ENCODE measurements around the gene INO80E. TPM values are rescaled to one million over a fixed set of nuclear protein-coding genes. Genes with fewer than 3 reads are reported as not detected.

INO80E gene
- total RNA-seq, 1 donor from 2014 or later, result 22.6 TPM

- DNase-seq (ENCODE audit: low read depth), result no peak
- no peak for TF ChIP-seq CTCF (IDR thresholded peaks at IDR 0.05; ENCODE audit: insufficient read depth, low read length, severe bottlenecking)
- Histone ChIP-seq H3K36me3 (ENCODE audit: control insufficient read depth, insufficient read depth, low read length) (peaks cover 18% of the 10 kb centered on the region), H3K27me3 (ENCODE audit: control insufficient read depth, insufficient read depth, low read length) (no peaks in the 10 kb centered on the region), H3K4me3 (ENCODE audit: low read depth, low read length) (peak overlapping the region; percentile 96)
- no peak for FAIRE-seq
These were observed 21.5 kb upstream of the INO80E start for GRCh38 chr16:29974291-29975133.

- no peak for TF ChIP-seq CTCF (IDR thresholded peaks at IDR 0.05; ENCODE audit: insufficient read depth, low read length, severe bottlenecking)
- Histone ChIP-seq H3K27me3 (ENCODE audit: control insufficient read depth, insufficient read depth, low read length) (no peaks in the 10 kb centered on the region), H3K4me3 (ENCODE audit: low read depth, low read length) (peak overlapping the region; percentile 96), H3K36me3 (ENCODE audit: control insufficient read depth, insufficient read depth, low read length) (peaks cover 21% of the 10 kb centered on the region)
- DNase-seq (ENCODE audit: low read depth) (no peak), FAIRE-seq (no peak)
These were observed 20.9 kb upstream of the INO80E start for GRCh38 chr16:29975134-29975538.

GRCh38 chr16:29975811-29976511, 20.1 kb upstream of the INO80E start:
- DNase-seq (ENCODE audit: low read depth), result no peak
- Histone ChIP-seq H3K36me3 (ENCODE audit: control insufficient read depth, insufficient read depth, low read length) (peaks cover 22% of the 10 kb centered on the region), H3K4me3 (ENCODE audit: low read depth, low read length) (no peak overlapping the region), H3K27me3 (ENCODE audit: control insufficient read depth, insufficient read depth, low read length) (no peaks in the 10 kb centered on the region)
- no peak for FAIRE-seq
- TF ChIP-seq CTCF (IDR thresholded peaks at IDR 0.05; ENCODE audit: insufficient read depth, low read length, severe bottlenecking), result no peak

GRCh38 chr16:29977063-29977825, 18.8 kb upstream of the INO80E start:
- FAIRE-seq (no peak), DNase-seq (ENCODE audit: low read depth) (no peak)
- no peaks in the 10 kb centered on the region for H3K27me3 ChIP-seq (ENCODE audit: control insufficient read depth, insufficient read depth, low read length)
- H3K36me3 ChIP-seq (ENCODE audit: control insufficient read depth, insufficient read depth, low read length), result peaks cover 25% of the 10 kb centered on the region
- no peak overlapping the region for H3K4me3 ChIP-seq (ENCODE audit: low read depth, low read length)
- TF ChIP-seq CTCF (IDR thresholded peaks at IDR 0.05; ENCODE audit: insufficient read depth, low read length, severe bottlenecking), result no peak

- TF ChIP-seq CTCF (IDR thresholded peaks at IDR 0.05; ENCODE audit: insufficient read depth, low read length, severe bottlenecking), result no peak
- no peak for FAIRE-seq
- H3K36me3 ChIP-seq (ENCODE audit: control insufficient read depth, insufficient read depth, low read length), result peaks cover 30% of the 10 kb centered on the region
These were observed 18.0 kb upstream of the INO80E start for GRCh38 chr16:29978081-29978480.

More at GRCh38 chr16:29978081-29978480, 18.0 kb upstream of the INO80E start:
- Histone ChIP-seq H3K27me3 (ENCODE audit: control insufficient read depth, insufficient read depth, low read length) (no peaks in the 10 kb centered on the region), H3K4me3 (ENCODE audit: low read depth, low read length) (no peak overlapping the region)
- DNase-seq (ENCODE audit: low read depth), result no peak
